ENCODE measurements around the gene DDRGK1.

Gene DDRGK1

DNA sequence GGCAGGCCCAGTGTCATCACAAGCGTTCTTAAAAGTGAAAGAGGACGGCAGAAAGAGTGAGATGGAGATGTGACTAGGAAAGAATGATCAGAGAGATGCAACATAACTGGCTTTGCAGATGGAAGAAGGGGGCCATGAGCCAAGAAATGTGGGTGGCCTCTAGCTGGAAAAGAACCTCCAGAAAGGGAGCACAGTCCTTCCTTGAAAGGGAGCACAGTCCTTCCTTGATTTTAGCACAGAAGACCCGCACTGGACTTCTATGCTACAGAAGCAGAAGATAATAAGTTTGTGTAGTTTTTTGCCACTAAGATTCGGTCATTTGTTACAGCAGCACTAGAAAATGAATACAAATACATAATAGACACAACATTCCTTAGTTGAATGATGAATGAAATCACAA is 24.2 kb downstream of the DDRGK1 start:
- DNase-seq = no peak

DNA sequence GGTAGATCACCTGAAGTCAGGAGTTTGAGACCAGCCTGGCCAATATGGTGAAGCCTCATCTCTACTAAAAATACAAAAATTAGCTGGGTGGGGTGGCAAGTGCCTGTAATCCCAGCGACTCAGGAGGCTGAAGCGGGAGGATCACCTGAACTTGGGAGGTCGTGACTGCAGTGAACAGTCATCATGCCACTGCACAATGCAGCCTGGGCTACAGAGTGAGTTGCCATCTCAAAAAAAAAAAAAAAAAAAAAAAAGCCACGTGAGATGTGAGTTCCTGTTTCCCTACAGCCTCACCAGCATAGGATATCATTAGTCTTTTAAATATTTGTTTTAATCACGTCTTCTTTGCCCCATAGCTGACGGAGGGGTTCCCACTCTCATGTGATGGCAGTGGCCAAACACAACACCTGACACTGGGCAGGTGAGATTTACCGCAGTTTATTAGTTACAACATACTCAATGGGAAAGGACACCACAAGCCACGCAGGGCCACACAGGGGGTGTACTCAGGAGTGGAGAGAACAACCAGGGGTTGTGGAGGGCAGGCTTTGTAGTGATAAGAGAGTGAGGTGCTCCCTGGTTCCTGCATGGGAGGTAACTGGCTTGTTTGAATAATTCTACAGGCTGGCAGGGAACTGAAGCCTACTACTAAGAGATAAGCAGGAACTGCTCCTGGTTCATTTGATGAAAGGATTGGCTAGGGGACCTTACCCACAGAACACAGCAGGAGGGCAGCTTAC is 26.6 kb downstream of the DDRGK1 start:
- DNase-seq = no peak

DNA sequence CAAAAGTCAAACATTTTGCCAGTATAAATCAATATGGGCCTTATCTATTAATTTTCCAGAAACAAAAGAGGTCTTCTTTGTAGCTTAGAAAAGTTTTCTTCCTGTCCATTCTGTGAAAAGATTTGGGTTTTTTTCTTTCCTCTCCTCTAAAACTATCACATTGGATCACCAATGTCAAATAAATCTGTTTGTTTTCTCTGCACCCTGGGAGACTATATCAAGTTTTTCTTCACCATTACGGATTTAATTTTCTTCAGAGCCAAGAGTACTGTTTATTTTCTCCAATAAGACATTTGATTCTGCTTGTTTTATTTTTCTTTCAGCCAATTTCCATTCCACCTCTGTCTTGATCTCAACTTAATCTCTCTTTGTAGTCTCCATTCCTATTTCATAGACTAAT is 29.2 kb downstream of the DDRGK1 start:
- no peak for DNase-seq

DNA sequence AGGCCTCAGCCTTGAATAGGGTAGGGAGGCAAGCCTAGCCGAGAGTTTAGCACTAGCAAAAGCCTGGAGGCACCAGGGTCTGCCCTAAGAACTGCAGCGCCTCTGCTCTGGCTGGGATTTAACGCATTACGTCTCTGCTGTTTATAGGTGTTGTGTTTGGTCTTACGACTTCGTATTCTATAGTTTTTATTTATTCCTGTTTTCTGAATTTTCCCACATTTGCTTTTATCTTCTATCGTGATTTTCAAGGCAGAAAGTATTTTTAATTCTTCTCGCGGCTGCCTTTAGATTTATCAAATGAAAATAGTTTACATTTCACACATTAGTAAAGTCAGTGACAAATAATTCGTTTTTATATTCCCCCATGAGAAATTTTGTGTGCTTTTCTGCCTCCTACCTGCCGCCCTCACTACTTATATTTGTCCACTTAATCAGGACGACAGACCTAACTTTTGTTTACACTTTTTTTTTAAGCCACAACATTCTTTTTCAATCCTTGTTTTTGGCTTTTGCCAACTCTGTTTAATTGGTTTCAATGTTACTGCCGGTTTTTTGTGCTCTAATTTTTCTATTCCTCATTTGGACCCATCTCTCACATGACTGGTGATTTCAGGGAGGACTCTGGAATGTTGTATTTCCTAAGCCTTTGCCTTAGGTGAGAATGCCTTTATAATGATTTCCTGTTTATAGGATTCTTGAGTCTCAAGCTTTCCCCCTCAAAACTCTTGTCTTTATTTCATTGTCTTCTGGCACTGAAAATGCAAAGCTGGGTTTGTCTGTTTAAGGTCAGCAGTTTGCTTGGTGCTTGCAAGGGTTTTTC is 29.8 kb downstream of the DDRGK1 start:
- DNase-seq = no peak

DNA sequence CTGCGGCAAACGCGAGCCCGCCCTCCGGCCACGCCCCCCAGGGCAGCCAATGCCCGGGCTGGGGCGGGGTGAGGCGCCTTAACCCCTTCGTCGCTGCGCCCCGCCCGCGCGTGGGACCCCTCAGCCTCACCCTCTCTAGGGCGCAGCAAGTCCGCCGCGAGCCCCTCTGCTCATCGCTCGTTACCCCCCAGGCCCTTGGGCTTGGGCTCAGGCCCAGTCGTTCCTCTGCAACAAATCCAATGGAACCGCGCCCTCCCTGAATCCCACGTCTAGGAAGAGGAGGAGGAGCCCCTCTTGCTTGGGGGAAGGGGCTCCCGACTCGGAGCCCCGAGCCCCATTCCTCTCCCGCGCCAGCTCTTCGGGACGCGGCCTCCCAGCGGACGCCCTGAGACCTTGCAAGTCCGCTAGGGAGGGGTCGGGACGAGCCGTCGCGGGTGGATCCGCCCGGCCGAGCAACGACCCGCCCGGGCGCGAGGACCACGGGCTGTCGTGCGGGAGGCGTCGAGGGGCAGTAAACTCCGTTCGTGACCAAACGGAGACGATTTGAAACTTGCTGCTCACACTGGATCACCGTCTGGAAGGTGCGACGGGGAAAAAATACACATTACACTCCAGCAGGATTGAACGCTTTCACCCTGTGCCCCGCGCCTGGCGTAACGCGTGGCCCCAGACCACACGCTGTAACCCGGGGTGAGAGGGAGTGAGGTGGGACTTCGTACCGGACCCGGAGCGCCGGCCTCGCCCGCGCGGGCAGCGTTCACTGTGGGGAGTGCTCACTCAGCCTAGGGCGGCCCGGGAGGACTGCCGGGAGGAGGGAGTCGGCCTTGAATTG is 30.7 kb downstream of the DDRGK1 start:
- DNase-seq = peak; percentile 79 to 91

DNA sequence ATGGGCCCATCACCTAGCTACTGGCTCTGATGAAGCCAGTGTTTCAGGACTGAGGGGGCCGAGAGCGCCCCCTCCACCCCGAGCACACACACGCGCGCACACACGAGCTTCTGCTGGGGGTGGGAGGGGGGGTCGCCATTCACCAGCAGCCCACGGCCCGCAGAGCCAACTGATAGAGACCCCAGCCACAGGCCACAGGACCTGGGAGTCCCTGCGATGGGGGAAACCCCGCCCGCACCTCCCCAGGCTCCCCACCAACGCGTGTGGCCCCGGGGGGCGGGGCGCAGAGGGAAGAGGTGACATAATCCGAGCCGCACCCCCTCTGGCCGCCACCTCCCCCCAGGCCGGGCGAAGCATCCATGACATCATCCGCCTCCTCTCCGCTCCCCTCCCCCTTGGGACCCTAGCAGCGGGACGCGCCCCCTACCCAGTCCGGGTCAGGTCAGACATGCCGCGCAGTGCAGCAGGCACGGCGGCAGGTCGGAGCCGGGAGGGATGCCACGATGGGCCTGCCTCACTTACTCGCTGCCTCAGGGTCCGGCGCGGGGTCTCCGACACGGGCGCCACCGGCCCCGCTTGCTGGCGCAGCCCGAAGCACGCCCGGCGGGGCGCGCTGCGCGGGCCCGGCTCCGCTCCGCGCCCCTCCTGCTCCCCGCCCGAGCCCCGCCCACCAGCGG is 31.4 kb downstream of the DDRGK1 start, which contains the start of gene LZTS3:
Gene LZTS3 (minus strand): TSS at position 617 of the 677 bp plus-strand sequence. CDS start 6,386 bp downstream, outside the sequence.
- DNase-seq = peak; percentile 79 to 82

DNA sequence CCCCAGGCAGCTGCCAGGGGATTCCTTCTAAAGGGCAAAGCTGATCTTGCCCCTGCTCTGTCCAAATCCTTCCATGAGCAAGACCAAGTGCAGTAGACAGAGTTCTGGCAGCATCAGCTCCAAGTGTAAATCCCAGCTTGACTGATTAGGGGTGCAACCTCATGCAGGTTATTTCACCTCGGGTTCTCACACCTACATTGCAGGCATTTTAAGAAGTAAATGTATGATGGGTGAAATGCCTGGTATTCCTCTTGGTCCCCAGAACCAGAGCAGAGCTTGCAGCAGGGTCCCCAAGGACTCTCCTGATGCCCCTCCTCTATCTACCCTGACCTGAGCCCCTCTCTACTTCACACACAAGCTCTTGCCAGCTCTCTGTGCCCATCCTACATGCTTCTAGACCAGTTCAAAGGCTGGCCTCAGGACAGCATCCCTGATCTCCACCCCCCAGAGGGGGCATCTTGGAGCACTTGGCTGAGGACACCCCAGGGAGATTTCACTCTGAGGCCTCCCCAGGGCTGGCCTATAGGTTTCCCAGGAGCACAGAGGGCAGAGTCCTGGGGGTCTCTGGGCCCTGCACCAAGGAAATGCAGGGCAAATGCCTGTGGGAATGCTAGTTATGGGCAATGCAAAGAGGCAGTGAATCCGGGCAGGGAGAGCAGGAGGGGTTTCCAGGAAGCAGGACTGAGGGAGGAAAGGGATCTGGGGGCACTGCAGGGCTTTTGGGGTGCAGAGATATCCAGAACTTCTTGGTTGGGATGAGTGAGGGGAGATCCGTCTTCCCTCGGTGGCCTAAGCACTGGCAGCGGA is 32.2 kb downstream of the DDRGK1 start:
- DNase-seq = no peak

DNA sequence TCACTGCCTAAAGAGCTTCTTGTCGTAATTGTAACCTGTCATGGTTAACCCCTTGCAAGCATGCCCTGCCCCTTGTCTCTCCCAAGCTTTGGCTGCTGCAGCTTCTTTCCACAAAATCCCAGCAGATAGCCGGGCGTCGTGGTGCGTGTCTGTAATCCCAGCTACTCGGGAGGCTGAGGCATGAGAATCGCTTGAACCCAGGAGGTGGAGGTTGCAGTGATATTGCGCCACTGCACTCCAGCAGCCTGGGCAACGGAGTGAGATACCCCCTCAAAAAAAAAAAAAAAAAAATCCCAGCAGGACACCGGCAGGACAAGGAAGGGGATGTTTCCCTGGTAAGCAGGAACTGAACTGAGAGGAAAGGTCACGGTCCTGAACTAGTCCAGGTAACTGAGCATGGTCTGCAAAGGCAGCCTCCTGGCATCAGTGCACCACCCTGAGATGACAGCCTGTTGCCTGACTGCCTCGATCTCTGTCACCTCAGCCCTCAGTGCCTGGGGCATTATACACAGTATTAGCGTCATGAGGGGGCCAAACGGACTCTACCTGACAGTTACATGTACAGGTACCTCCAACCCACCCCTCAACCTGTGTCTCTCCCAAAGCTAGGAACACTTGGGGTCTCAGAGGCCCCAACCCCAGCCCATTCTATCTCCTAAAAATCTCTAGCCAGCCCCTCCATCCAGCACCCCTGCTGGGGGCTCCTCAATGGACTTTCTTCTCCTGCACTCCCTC is 32.9 kb downstream of the DDRGK1 start:
- no peak for DNase-seq

DNA sequence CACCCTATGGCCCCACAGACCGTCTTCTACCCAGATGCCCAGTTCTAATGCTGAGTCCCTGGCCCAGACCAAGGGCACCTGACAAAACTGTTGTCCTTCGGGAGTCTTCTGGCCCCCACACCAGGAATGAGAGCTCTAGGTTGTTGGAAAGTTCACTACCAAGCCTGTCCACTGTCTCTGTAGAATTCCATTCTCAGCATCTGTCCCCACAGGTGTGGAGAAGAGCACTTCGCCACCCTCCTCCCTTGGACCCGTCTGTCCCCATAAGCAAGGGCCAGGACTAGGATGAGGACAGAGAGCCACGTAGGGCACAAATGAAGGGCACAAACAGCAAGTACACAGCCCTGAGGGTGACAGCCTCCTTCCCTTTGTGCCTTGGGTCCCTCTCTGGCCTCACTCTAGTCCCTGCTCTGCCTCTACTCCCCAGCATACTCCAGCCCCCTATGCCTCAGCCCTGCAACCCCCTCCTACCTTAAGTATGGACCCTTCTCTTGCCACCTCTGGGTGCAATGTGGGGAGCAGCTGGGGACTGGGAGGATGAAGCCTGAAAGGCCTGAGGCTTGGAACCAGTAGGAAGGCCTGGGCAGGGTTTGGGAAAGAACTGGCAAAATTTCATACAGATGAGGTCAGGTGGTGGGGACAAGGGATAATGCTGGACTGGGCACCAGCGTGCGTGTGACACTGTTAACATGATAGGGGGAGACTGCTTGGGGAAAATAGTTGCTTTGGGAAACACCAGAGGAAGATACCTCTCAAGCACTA is 35.5 kb downstream of the DDRGK1 start:
- no peak for DNase-seq

DNA sequence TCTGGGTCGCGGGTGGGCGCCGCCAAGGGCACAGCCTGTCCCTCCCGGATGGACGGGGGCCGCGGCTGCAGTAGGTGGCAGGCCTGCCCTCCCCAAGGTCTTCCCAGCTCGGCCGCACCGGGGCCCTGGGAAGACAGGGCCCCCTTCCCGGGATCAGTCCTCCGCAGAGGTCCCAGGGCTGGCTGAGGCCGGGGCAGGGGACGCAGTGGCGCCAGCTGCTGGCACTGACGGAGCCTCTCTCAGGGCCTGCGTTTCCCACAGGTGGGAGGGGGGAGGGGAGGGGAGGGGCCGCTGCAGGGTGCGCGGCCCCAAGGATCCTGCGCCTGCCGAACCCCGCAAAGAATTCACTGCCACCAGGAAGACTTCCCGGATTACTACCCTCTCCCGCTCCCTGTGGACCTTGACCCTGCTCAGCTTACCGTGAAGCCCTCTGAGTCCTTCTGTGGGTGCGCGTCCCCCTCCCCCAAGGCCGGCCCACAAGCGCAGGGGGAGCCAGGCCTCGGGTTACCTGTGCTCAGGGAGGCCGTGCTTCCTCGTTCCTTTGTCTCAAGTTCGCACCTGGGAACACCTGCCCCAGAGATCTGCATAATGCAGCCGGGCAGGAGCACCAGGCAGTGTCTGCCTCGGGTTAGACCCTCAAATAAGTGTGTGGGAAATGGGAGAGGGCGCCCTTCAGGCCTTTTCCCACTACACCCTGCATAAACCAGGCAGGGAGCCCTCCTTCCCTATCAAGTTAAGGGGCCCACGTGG is 36.2 kb downstream of the DDRGK1 start:
- DNase-seq = no peak

DNA sequence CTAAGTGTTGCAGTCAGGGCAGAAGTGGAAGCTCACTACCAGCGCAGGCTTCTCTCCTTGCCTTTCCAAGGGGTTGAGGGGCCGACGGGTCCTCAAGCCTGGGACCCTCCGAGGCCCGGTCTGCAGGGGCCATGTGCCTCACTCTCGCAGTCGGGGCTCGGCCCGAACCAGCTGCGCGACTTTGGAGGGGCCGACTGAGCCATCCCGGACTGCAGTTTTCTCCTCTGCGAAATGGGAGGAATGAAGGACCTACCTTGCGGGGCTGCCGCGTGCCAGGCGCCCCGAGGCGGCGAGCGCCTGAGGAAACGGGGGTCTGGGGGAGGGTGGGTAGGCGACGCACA is 36.8 kb downstream of the DDRGK1 start:
- no peak for DNase-seq

DNA sequence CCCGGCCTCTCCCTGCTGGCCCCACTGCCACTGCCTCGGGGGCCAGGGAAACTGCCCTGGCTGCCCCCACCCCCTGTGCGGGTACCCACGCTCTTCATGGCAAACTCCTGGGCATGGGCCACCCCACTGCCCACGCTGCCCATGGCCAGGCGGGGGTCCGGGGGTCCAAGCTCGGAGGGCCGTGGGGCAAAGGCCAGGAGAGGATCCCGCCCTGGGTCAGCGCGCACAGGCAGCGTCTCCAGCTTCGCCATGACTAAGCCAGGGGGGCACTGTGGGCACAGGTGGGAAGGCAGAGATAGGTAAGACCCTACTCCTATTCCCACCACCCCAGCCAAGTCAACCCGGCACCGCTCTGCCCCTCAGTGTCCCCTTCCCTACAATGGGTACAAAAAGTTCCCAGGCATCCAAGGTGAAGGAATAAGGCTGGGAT is 37.6 kb downstream of the DDRGK1 start:
- no peak for DNase-seq

DNA sequence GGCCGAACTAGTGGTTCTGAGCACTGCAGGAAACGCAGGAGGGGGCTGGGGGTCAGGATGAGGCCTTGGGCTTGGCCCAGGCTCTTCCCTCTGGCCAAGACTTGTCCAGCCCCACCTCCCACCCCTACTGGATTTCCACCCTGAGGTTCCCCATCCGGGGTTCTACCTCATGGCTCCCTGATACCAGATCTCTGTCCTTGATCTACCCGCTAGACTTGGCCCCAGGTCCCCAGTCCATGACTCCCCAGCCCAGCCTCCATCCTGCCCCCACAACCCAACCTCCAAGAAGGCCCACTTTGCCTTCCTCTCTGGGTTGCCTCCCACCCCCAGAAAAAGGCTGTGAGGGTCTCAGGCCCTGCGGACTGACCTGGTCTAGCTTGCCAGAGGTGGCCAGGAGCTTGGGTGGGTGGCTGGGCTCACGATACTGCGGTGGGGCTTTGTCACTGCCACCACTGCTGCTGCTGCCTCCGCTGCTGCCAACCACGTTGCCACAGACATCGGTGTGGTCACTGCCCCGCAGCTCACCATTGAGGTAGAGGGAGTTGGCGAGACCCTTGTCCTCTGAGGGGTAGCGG is 38.1 kb downstream of the DDRGK1 start:
- no peak for DNase-seq

DNA sequence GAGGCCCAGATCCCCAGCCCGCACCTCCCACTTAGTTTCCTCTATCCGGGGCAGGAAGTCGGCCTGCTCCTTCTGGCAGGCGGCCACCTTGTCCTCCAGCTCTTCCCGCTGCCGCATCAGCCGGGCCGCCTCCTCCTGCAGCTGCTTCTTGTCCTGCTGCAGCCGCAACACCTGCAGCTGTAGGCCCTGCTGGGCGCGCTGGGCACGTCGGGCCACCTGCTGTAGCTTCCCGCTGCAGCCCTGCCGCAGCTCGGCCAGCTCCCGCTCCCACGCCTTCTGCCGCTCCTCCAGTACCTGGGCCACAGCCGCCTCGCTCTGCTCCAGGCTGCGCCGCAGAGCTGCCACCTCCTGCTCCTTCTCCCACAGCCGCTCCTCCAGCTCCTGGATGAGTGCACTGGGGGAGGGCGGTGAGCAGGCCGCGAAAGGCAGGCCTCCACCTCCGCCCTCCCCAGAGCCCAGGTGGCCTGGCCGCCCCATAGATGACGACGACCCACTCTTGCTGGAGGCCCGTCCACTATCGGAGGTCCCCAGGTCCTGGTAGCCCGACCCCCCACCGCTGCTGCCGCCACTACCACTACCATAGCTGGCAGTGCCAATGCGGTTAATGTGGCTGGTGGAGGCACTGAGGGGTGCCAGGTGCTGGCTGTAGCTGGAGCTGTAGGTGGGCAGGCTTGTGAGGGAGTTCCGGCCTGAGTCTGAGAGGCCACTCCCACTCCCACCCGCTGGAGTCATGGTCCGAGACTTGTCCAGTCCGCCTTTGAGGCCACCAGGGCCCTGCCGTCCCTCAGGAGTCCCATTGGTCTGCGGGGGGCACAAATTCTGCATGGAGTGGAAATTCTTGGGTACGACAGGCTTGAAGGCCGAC is 38.8 kb downstream of the DDRGK1 start:
- peak in 1 of 2 experiments; percentile 36 for DNase-seq

DNA sequence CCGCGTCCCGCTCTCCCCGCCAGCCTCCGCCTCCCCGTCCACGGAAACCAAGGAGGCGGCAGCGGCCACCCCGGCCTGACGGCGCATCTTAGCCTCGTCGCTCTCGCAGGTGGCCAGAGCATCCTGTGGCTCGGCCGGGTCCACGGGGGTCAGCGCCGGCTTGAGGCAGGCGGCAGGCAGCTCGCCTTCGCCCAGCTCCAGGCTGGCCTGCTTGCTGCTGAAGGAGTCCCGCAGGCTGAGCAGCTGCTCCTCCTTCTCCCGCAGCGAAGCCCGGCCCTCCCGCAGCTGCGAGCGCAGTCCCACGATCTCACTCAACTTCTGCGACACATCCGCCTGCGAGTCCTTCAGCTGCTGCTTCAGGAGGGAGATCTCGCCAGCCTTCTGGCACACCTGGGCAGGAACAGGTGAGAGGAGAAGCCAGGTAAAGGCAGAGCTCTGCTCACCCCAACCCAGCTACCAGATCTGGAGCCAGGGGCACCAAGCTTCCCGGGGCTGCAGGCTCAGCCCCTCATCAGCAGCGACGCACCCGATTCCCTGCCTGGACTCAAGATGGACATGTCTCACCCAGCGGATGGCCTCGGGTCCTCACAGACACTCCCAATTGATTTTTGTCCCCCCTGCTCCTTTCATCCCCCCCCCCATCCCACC is 39.6 kb downstream of the DDRGK1 start:
- DNase-seq = no peak

DNA sequence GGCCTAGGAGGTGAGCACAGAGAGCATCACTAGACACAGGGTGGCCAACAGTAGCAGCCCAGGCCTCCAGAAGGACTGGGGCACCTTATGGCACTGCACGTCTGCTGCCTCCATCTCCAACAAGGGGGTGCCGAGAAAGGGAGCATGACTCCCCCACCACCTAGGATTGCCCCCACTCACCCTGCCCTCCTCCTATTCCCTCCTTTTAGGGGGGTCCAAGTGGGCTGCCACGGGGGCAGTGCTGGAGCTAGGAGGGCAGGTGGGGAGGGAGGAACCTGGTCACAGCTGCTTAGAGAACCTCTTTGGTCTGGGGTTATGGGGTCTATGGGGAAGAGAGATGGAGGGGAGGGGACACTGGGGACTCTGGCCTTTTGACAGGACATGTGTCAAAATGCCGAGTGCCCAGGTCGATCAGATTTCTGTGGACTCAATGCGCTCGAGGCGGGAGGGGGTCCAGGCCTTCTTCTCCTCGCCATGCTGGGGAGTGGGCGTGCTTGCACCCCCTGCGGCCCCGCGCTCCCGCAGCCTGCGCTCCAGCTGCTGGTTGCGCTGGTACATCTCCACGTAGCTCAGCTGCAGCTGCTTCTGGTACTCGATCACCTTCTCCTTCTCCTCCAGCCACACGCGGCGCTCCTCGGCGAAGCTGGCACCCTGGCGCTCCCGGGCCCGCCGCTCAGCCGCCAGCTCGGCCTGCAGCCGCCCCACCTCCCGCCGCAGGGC is 40.3 kb downstream of the DDRGK1 start:
- DNase-seq = no peak
